Uterus (tissue), 2 donors: Measurements from ENCODE around the gene CBARP.

Source experiments
- POLR2A ChIP-seq, 2 donors: fragments of 450-650 bp; IDR thresholded peaks; one replicate each; pipeline ENCODE4 v1.6.1; 2016; ENCODE audit warnings: antibody characterized with exemption in 2 of 2, mild to moderate bottlenecking in 1 of 2, moderate library complexity in 1 of 2
- TF ChIP-seq, protein P1 (sequence below), 4 experiments: fragments of 200-600 bp in 2 of 4; fragments of 450-650 bp in 2 of 4; sonication (generic) in 2 of 4; IDR thresholded peaks; one replicate each; pipeline ENCODE4 v1.5.1; 2016 to 2019; ENCODE audit warnings: antibody characterized with exemption in 4 of 4, mild to moderate bottlenecking in 2 of 4, moderate library complexity in 1 of 4

DNA sequence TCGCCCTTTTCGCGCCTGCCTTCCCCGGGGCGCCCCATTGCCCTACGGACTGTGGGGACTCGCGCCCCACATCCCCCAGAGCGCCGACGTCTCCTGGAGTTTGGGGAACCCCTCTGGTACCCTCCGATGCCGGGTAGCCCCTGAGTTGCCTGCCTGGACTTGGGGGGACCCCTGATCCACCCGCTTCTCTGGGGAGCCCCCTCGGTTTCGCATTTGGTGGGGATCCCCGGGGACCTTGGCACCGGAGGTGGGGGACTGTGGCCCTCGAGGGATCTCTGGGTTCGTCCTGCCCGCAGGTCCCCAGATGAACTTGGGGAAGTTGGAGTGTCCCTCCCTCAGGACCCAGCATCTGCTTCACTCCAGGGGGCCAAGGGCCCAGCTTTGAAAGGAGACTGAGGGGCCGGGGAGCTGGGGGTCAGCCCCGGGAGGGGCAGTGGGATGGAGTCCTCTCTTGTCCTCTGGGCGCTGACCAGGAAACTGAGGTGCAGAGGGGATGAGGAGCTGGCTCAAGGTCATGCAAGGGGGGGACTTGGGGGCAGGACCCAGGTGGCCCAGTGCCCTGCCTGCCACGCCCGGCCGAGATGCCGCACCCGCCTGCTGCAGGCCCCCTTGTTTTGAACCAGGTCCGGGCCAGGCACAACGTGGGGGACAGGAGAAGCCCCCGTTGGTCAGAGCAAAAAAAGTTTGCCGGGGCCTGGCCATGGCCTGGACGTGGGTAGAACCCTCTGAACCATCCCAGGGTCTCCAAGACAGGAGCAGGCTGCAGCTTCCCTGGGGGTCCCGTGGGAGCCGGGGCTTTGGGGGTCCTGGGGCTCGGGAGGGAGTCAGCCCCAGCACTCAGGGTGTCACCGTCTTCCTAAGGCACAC is 48.9 kb upstream of the CBARP start:
- TF ChIP-seq, protein P1, sequence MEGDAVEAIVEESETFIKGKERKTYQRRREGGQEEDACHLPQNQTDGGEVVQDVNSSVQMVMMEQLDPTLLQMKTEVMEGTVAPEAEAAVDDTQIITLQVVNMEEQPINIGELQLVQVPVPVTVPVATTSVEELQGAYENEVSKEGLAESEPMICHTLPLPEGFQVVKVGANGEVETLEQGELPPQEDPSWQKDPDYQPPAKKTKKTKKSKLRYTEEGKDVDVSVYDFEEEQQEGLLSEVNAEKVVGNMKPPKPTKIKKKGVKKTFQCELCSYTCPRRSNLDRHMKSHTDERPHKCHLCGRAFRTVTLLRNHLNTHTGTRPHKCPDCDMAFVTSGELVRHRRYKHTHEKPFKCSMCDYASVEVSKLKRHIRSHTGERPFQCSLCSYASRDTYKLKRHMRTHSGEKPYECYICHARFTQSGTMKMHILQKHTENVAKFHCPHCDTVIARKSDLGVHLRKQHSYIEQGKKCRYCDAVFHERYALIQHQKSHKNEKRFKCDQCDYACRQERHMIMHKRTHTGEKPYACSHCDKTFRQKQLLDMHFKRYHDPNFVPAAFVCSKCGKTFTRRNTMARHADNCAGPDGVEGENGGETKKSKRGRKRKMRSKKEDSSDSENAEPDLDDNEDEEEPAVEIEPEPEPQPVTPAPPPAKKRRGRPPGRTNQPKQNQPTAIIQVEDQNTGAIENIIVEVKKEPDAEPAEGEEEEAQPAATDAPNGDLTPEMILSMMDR (IDR thresholded peaks at IDR 0.05) = no peak
- no peak for TF ChIP-seq POLR2A (IDR thresholded peaks at IDR 0.05)
